T-cell (primary cell): ENCODE results near the gene OAF. TPM values are rescaled to one million over a fixed set of nuclear protein-coding genes. Genes with fewer than 3 reads are reported as not detected.
"Not testable (repeated sequence)": the region's sequence is repeated elsewhere in the genome, so short reads cannot be mapped to it uniquely, and the experiment has no call there.

Experiments used
- ATAC-seq, 4 experiments: fragments of 200-7000 bp in 3 of 4; fragments of 150-1000 bp in 1 of 4; cut with Tn5 transposase; replicated peaks in 1 of 4; 1 replicate in 3 of 4; 2 replicates in 1 of 4; pipeline ENCODE4 v1.10.0; 2021; ENCODE audit warnings: moderate library complexity in 3 of 4, mild to moderate bottlenecking in 2 of 4, moderate number of reproducible peaks in 1 of 4
- CTCF ChIA-PET, 2 donors: fragments of 300-600 bp; sonication (Branson Sonifier 250); formaldehyde crosslinking; loops; one replicate each; lab custom pipeline; 2022; ENCODE audit warnings: antibody characterized with exemption in 2 of 2; lab: Charles Lee
- POLR2A ChIA-PET, 2 donors: fragments of 300-600 bp; sonication (Branson Sonifier 250); formaldehyde crosslinking; loops; one replicate each; lab custom pipeline; 2022; ENCODE audit warnings: antibody characterized with exemption in 2 of 2; lab: Charles Lee
- DNase-seq, 35 experiments: peaks; one replicate each; pipeline versions ENCODE4 v3.0.0 to v3.0.0-alpha.2; 2013 to 2023
- H3K27ac ChIP-seq: one replicate; pipeline ENCODE4 v1.5.1; 2013; ENCODE audit warnings: low read length
- H3K27me3 ChIP-seq, 2 experiments: replicated peaks in 1 of 2; 1 replicate in 1 of 2; 2 replicates in 1 of 2; pipeline versions ENCODE4 v1.6.1 to v1.7.0; 2013; ENCODE audit warnings: low read length in 1 of 2, mixed read lengths in 1 of 2; ENCODE audit not compliant: control insufficient read depth in 2 of 2, insufficient read depth in 2 of 2; ENCODE audit errors: extremely low read depth in 1 of 2
- H3K36me3 ChIP-seq, 2 donors: 1 replicate in 1 of 2; 2 replicates in 1 of 2; pipeline versions ENCODE4 v1.6.1 to v1.7.0; 2013; ENCODE audit warnings: low read length in 1 of 2; ENCODE audit not compliant: control insufficient read depth in 2 of 2, insufficient read depth in 1 of 2; ENCODE audit errors: extremely low read depth in 1 of 2
- H3K4me1 ChIP-seq, 2 experiments: 1 replicate in 1 of 2; 2 replicates in 1 of 2; pipeline versions ENCODE4 v1.6.1 to v1.7.0; 2013; ENCODE audit warnings: low read length in 2 of 2, mixed read lengths in 1 of 2; ENCODE audit not compliant: insufficient read depth in 2 of 2, control insufficient read depth in 1 of 2; ENCODE audit errors: extremely low read depth in 1 of 2
- H3K4me3 ChIP-seq, 2 donors: 1 replicate in 1 of 2; 2 replicates in 1 of 2; pipeline versions ENCODE4 v1.5.1 to v1.7.0; 2013; ENCODE audit warnings: mild to moderate bottlenecking in 2 of 2, low read length in 1 of 2, moderate library complexity in 1 of 2; ENCODE audit not compliant: control insufficient read depth in 1 of 2; ENCODE audit errors: extremely low read depth in 1 of 2
- H3K9me3 ChIP-seq: 2 replicates; pipeline ENCODE4 v1.7.0; 2013
- H3K27ac Mint-ChIP-seq, 2 donors: one replicate each; pipeline ENCODE4 v1.8.0; 2020 to 2021; ENCODE audit warnings: mild to moderate bottlenecking in 2 of 2, mixed read lengths in 2 of 2
- H3K27me3 Mint-ChIP-seq, 2 donors: one replicate each; pipeline ENCODE4 v1.8.0; 2021 to 2022; ENCODE audit warnings: mixed read lengths in 2 of 2
- H3K36me3 Mint-ChIP-seq: one replicate; pipeline ENCODE4 v1.8.0; 2021; ENCODE audit warnings: mixed read lengths
- H3K4me1 Mint-ChIP-seq, 3 donors: one replicate each; pipeline ENCODE4 v1.8.0; 2020 to 2022; ENCODE audit warnings: mixed read lengths in 3 of 3, mild to moderate bottlenecking in 1 of 3
- H3K4me3 Mint-ChIP-seq, 3 donors: one replicate each; pipeline ENCODE4 v1.8.0; 2020 to 2022; ENCODE audit warnings: mild to moderate bottlenecking in 3 of 3, mixed read lengths in 3 of 3, moderate library complexity in 3 of 3
- H3K9me3 Mint-ChIP-seq, 3 donors: one replicate each; pipeline ENCODE4 v1.8.0; 2020 to 2022; ENCODE audit warnings: mixed read lengths in 3 of 3
- WGBS: methylation state at CpG from one replicate; pipeline ENCODE4 v1.1.5; 2013; ENCODE audit warnings: missing lambda C conversion rate; ENCODE audit not compliant: insufficient coverage; 5-methylcytosine and 5-hydroxymethylcytosine counted together
- total RNA-seq, 35 experiments: library from RNA in 6 of 35; stranded (reverse) in 6 of 35; fragments of 120-200 nt in 1 of 35; gene quantifications; one replicate each; pipeline versions ENCODE4 v1.2.1 to v1.2.4 and lab custom pipeline; 2013 to 2026

Gene OAF
- total RNA-seq, 5 donors from 2014 or later (not counting 1 experiment from before 2014, with no cell fraction given) = 3.2 to 6.0 (median 4.0) TPM

GRCh38 chr11:120179057-120179672, 31.7 kb upstream of the OAF start:
- H3K9me3 ChIP-seq = no peaks in the 10 kb centered on the region
- Mint-ChIP-seq H3K4me1 (no peaks in the 10 kb centered on the region), H3K9me3 (no peaks in the 10 kb centered on the region), H3K4me3 (no peak overlapping the region), H3K36me3 (no peaks in the 10 kb centered on the region), H3K27ac (no peak overlapping the region), H3K27me3 (peaks cover 13 to 21% of the 10 kb centered on the region in 2 donors)
- WGBS = 71% methylated on average over 7 of the region's 10 CpGs
- no peak for ATAC-seq
- no peak overlapping the region for H3K4me3 ChIP-seq
- no peak overlapping the region for H3K27ac ChIP-seq
- H3K27me3 ChIP-seq = peaks cover 0 to 21% of the 10 kb centered on the region in 2 experiments
- H3K4me1 ChIP-seq = no peaks in the 10 kb centered on the region
- CTCF ChIA-PET = interaction anchor here in 1 of 2 donors (0.7 to 1.1 kb wide), 2 partner anchors 11 to 156 kb away, joined by 3 to 4 read pairs; no protein-coding TSS in a partner anchor
- H3K36me3 ChIP-seq = no peaks in the 10 kb centered on the region
- DNase-seq = peak in 1 of 35 experiments; percentile 20
- POLR2A ChIA-PET = no interaction called here

GRCh38 chr11:120180063-120180462, 30.8 kb upstream of the OAF start:
- H3K9me3 ChIP-seq, CTCF ChIA-PET, H3K4me3 ChIP-seq, H3K27ac ChIP-seq, H3K4me3 Mint-ChIP-seq, H3K36me3 Mint-ChIP-seq, H3K4me1 Mint-ChIP-seq, H3K36me3 ChIP-seq, ATAC-seq, H3K4me1 ChIP-seq, POLR2A ChIA-PET, H3K9me3 Mint-ChIP-seq, H3K27ac Mint-ChIP-seq: not testable (repeated sequence)
- H3K27me3 ChIP-seq = peaks cover 0 to 29% of the 10 kb centered on the region in 2 experiments
- 89% methylated on average over 3 of the region's 6 CpGs for WGBS
- peak in 1 of 35 experiments; percentile 14 for DNase-seq
- H3K27me3 Mint-ChIP-seq = peaks cover 8 to 21% of the 10 kb centered on the region in 2 donors

GRCh38 chr11:120180551-120181232, 30.1 kb upstream of the OAF start:
- Mint-ChIP-seq H3K4me3 (no peak overlapping the region), H3K36me3 (no peaks in the 10 kb centered on the region), H3K4me1 (no peaks in the 10 kb centered on the region), H3K9me3 (no peaks in the 10 kb centered on the region), H3K27ac (no peak overlapping the region), H3K27me3 (peaks cover 10 to 21% of the 10 kb centered on the region in 2 donors)
- no peak for ATAC-seq
- ChIA-PET CTCF (no interaction called here), POLR2A (no interaction called here)
- peak in 3 of 35 experiments; percentile 3 to 15 (median 6) for DNase-seq
- Histone ChIP-seq H3K27me3 (peaks cover 0 to 33% of the 10 kb centered on the region in 2 experiments), H3K4me1 (no peaks in the 10 kb centered on the region), H3K4me3 (no peak overlapping the region), H3K36me3 (no peaks in the 10 kb centered on the region), H3K9me3 (no peaks in the 10 kb centered on the region), H3K27ac (no peak overlapping the region)
- WGBS = 84% methylated on average over 6 of the region's 11 CpGs

- Mint-ChIP-seq H3K27ac (no peak overlapping the region), H3K27me3 (peaks cover 7 to 26% of the 10 kb centered on the region in 2 donors), H3K4me1 (no peaks in the 10 kb centered on the region), H3K36me3 (no peaks in the 10 kb centered on the region), H3K4me3 (no peak overlapping the region), H3K9me3 (no peaks in the 10 kb centered on the region)
- Histone ChIP-seq H3K27me3 (peaks cover 0 to 33% of the 10 kb centered on the region in 2 experiments), H3K27ac (no peak overlapping the region), H3K4me3 (no peak overlapping the region), H3K36me3 (no peaks in the 10 kb centered on the region), H3K9me3 (no peaks in the 10 kb centered on the region), H3K4me1 (no peaks in the 10 kb centered on the region)
- ATAC-seq = no peak
- peak in 3 of 35 experiments; percentile 2 to 9 (median 5) for DNase-seq
- POLR2A ChIA-PET = no interaction called here
- WGBS = 73% methylated on average over 4 of the region's 10 CpGs
- CTCF ChIA-PET = no interaction called here
These were observed 29.4 kb upstream of the OAF start for GRCh38 chr11:120181376-120181975.

- DNase-seq (peak in 1 of 35 experiments; percentile 6), ATAC-seq (no peak)
- no peak overlapping the region for H3K27ac Mint-ChIP-seq
- H3K27me3 Mint-ChIP-seq = peaks cover 7 to 32% of the 10 kb centered on the region in 2 donors
- Histone ChIP-seq H3K36me3 (no peaks in the 10 kb centered on the region), H3K27me3 (peaks cover 0 to 36% of the 10 kb centered on the region in 2 experiments), H3K27ac (no peak overlapping the region), H3K9me3 (no peaks in the 10 kb centered on the region), H3K4me1 (no peaks in the 10 kb centered on the region), H3K4me3 (no peak overlapping the region)
- WGBS = 50% methylated on average over 5 of the region's 7 CpGs
- H3K9me3 Mint-ChIP-seq = no peaks in the 10 kb centered on the region
- CTCF ChIA-PET = no interaction called here
- POLR2A ChIA-PET = no interaction called here
- H3K4me1 Mint-ChIP-seq = no peaks in the 10 kb centered on the region
- no peak overlapping the region for H3K4me3 Mint-ChIP-seq
- H3K36me3 Mint-ChIP-seq = no peaks in the 10 kb centered on the region
These were observed 28.5 kb upstream of the OAF start for GRCh38 chr11:120182372-120182771.

GRCh38 chr11:120182790-120183491, 27.9 kb upstream of the OAF start:
- Histone ChIP-seq H3K36me3 (no peaks in the 10 kb centered on the region), H3K4me3 (no peak overlapping the region), H3K9me3 (no peaks in the 10 kb centered on the region), H3K4me1 (no peaks in the 10 kb centered on the region), H3K27ac (no peak overlapping the region), H3K27me3 (peaks cover 0 to 38% of the 10 kb centered on the region in 2 experiments)
- WGBS = 80% methylated on average over 4 of the region's 5 CpGs
- H3K36me3 Mint-ChIP-seq = no peaks in the 10 kb centered on the region
- no peak overlapping the region for H3K4me3 Mint-ChIP-seq
- POLR2A ChIA-PET = no interaction called here
- DNase-seq = peak in 2 of 35 experiments; percentile 3 to 17
- CTCF ChIA-PET = no interaction called here
- ATAC-seq = no peak
- no peak overlapping the region for H3K27ac Mint-ChIP-seq
- no peaks in the 10 kb centered on the region for H3K4me1 Mint-ChIP-seq
- H3K27me3 Mint-ChIP-seq = peaks cover 7 to 32% of the 10 kb centered on the region in 2 donors
- H3K9me3 Mint-ChIP-seq = no peaks in the 10 kb centered on the region
